SH-SY5Y (cell line): ENCODE results near the gene CNGA3.

Experiments used
- GATA2 ChIP-seq: IDR thresholded peaks from 2 replicates; pipeline ENCODE4 v1.6.1; 2011; ENCODE audit warnings: mild to moderate bottlenecking, low read depth, low read length
- GATA3 ChIP-seq: IDR thresholded peaks from 2 replicates; pipeline ENCODE4 v1.6.1; 2011; ENCODE audit warnings: low read depth, mild to moderate bottlenecking, low read length, moderate library complexity

GRCh38 chr2:98332989-98333388 lies 13.3 kb upstream of the CNGA3 start:
- TF ChIP-seq GATA2 (no peak), GATA3 (no peak)
